Endothelial cell of umbilical vein (primary cell): Measurements from ENCODE around the gene CLEC6A. TPM values are rescaled to one million over a fixed set of nuclear protein-coding genes. Genes with fewer than 3 reads are reported as not detected.

Experiments used
- BruUV-seq: library from RNA; stranded (reverse); fragments of 400-500 nt; replicated peaks from 2 replicates; lab custom pipeline; 2021; lab: Mats Ljungman, UMichigan
- CTCF ChIA-PET: fragments of 300-600, 350-600 bp; sonication (Branson Sonifier 250); formaldehyde crosslinking; loops from one replicate; lab custom pipeline; 2021; ENCODE audit warnings: antibody characterized with exemption, inconsistent platforms; lab: Charles Lee
- POLR2A ChIA-PET: fragments of 300-600, 350-600 bp; sonication (Branson Sonifier 250); formaldehyde crosslinking; loops from one replicate; lab custom pipeline; 2021; ENCODE audit warnings: antibody characterized with exemption, inconsistent platforms; lab: Charles Lee
- DNase-seq: peaks from one replicate; pipeline ENCODE4 v3.0.0-alpha.2; 2011; ENCODE audit warnings: low read depth, low spot score
- FAIRE-seq: peaks from 2 replicates; lab custom pipeline; 2011; peaks lifted over from hg19 to GRCh38; lab: Jason Lieb, UNC
- H2AFZ ChIP-seq: 2 replicates; pipeline ENCODE4 v1.6.0; 2012; ENCODE audit warnings: low read depth, low read length, control low read depth, inconsistent platforms
- H3K27ac ChIP-seq: 2 replicates; pipeline ENCODE4 v1.5.1; 2011; ENCODE audit warnings: low read depth, mild to moderate bottlenecking, control low read depth, low read length, moderate library complexity; ENCODE audit not compliant: insufficient read depth
- H3K27me3 ChIP-seq, 2 experiments: 2 replicates each; pipeline versions ENCODE4 v1.6.0 to v1.6.1; 2011; ENCODE audit warnings: low read length in 2 of 2, mixed read lengths in 1 of 2; ENCODE audit not compliant: control insufficient read depth in 2 of 2, insufficient read depth in 2 of 2
- H3K36me3 ChIP-seq, 2 experiments: 2 replicates in 1 of 2; 3 replicates in 1 of 2; pipeline ENCODE4 v1.5.1; 2011; ENCODE audit warnings: low read length in 2 of 2, mild to moderate bottlenecking in 1 of 2, moderate library complexity in 1 of 2; ENCODE audit not compliant: control insufficient read depth in 2 of 2, insufficient read depth in 2 of 2; ENCODE audit errors: extremely low read depth in 1 of 2
- H3K4me1 ChIP-seq: 3 replicates; pipeline ENCODE4 v1.5.1; 2011; ENCODE audit warnings: mild to moderate bottlenecking, low read length; ENCODE audit not compliant: control insufficient read depth, insufficient read depth; ENCODE audit errors: extremely low read depth
- H3K4me2 ChIP-seq: 2 replicates; pipeline ENCODE4 v1.6.1; 2011; ENCODE audit warnings: low read length, control low read depth, mixed read lengths; ENCODE audit not compliant: insufficient read depth
- H3K4me3 ChIP-seq, 3 experiments: fragments of 200-600 bp in 1 of 3; sonication (generic), shearing (Covaris generic) in 1 of 3; replicated peaks in 1 of 3; 2 replicates each; pipeline ENCODE4 v1.5.1; 2011 to 2016; ENCODE audit warnings: control low read depth in 3 of 3, low read length in 3 of 3, mild to moderate bottlenecking in 2 of 3, inconsistent platforms in 1 of 3, low read depth in 1 of 3, moderate library complexity in 1 of 3; ENCODE audit not compliant: insufficient read depth in 1 of 3
- H3K79me2 ChIP-seq: 2 replicates; pipeline ENCODE4 v1.6.0; 2012; ENCODE audit warnings: low read length, inconsistent platforms; ENCODE audit not compliant: control insufficient read depth, insufficient read depth
- H3K9ac ChIP-seq: replicated peaks from 2 replicates; pipeline ENCODE3; 2011; ENCODE audit warnings: low read length, control low read depth; ENCODE audit not compliant: insufficient read depth; ENCODE audit errors: extremely low read depth
- H3K9me1 ChIP-seq: replicated peaks from 3 replicates; pipeline ENCODE4 v1.6.0; 2011; ENCODE audit warnings: mild to moderate bottlenecking, low read length; ENCODE audit not compliant: control insufficient read depth, insufficient read depth; ENCODE audit errors: extremely low read depth
- H3K9me3 ChIP-seq: replicated peaks from 2 replicates; pipeline ENCODE4 v1.5.1; 2012; ENCODE audit warnings: low read length, inconsistent platforms; ENCODE audit not compliant: control insufficient read depth, insufficient read depth
- H4K20me1 ChIP-seq: replicated peaks from 2 replicates; pipeline ENCODE3; 2011; ENCODE audit warnings: mild to moderate bottlenecking, low read length; ENCODE audit not compliant: control insufficient read depth, insufficient read depth; ENCODE audit errors: extremely low read depth
- FOS ChIP-seq: IDR thresholded peaks from 2 replicates; pipeline ENCODE4 v1.6.1; 2011; ENCODE audit warnings: mild to moderate bottlenecking, low read length, moderate library complexity, borderline replicate concordance; ENCODE audit not compliant: insufficient read depth
- GATA2 ChIP-seq: IDR thresholded peaks from 2 replicates; pipeline ENCODE4 v1.7.0; 2011; ENCODE audit warnings: low read depth, mild to moderate bottlenecking, moderate library complexity, mixed read lengths, low read length; ENCODE audit not compliant: insufficient read length, insufficient read depth
- JUN ChIP-seq: IDR thresholded peaks from 2 replicates; pipeline ENCODE4 v1.6.1; 2011; ENCODE audit warnings: borderline replicate concordance, low read depth; ENCODE audit not compliant: insufficient read length, insufficient read depth
- MYC ChIP-seq: IDR thresholded peaks from one replicate; pipeline ENCODE4 v1.6.1; 2011; ENCODE audit warnings: mild to moderate bottlenecking, low read depth, low read length
- POLR2AphosphoS5 ChIP-seq: IDR thresholded peaks from 2 replicates; pipeline ENCODE4 v1.6.1; 2012; ENCODE audit warnings: low read depth, mild to moderate bottlenecking, control low read depth, low read length, moderate library complexity; ENCODE audit not compliant: insufficient read depth
- dilution Hi-C: fragments of 300-500 bp; cut with MboI; formaldehyde crosslinking; loops from one replicate; pipeline ENCODE4 v1.15.0; 2019; ENCODE audit warnings: low sequenced_read_pairs; ENCODE audit not compliant: extremely low pct_ligation_motif_present
- intact Hi-C: fragments of 100-400 bp; cut with micrococcal nuclease; formaldehyde crosslinking; loops from one replicate; pipeline ENCODE4 v1.10.0; 2022
- polyA plus RNA-seq, 4 experiments: library from polyadenylated mRNA; depleted of rRNA in 3 of 4; stranded (reverse) in 3 of 4; unstranded in 1 of 4; fragments of >200 nt; gene quantifications; 2 replicates each; pipeline versions ENCODE4 v1.2.1 to v1.2.3, GENCODE V29; 2011 to 2012; ENCODE audit warnings: missing spikeins in 1 of 4
- total RNA-seq: library from RNA; stranded (reverse); gene quantifications from 2 replicates; pipeline ENCODE4 v1.2.3, GENCODE V29; 2021
- TF ChIP-seq, protein P1 (sequence below): IDR thresholded peaks from 2 replicates; pipeline ENCODE4 v1.6.1; 2011; ENCODE audit not compliant: insufficient read depth, insufficient read length
- TF ChIP-seq, protein P2 (sequence below), 2 donors: IDR thresholded peaks; 1 replicate in 1 of 2; 2 replicates in 1 of 2; pipeline ENCODE4 v1.5.1; 2011; ENCODE audit warnings: low read length in 2 of 2, mild to moderate bottlenecking in 2 of 2, moderate library complexity in 2 of 2, control low read depth in 1 of 2, inconsistent platforms in 1 of 2, low read depth in 1 of 2; ENCODE audit not compliant: insufficient read depth in 1 of 2; ENCODE audit errors: extremely low read depth in 1 of 2

The CLEC6A gene
- total and polyA plus RNA-seq, 2 donors (not counting 3 experiments of a cell fraction or from before 2014, with no cell fraction given), result not detected

DNA sequence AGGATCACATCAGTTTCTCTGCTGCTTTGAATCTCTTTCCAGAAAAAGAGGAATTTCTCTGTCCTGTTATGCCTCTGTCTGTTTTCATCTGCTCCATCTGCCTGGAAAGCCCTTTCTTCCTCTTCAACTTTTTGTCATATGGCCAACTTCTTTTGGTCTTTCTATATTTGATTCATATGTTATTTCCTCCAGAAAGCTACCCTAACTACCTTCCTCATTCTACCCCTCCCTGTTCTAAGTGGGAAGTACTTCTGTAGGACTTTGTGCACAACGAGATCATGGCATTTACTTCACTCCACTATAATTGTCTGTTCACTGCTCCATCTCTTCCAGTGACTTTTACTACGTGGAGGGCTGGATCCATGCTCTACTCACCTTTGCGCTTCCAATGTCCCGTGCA is 63.4 kb downstream of the CLEC6A start:
- no peaks in the 10 kb centered on the region for H3K9me1 ChIP-seq
- no peak overlapping the region for H3K9ac ChIP-seq
- ChIA-PET POLR2A (no interaction called here), CTCF (interaction anchor here (2.6 kb wide), 1 partner anchor 25 kb away, joined by 11 read pairs; no protein-coding TSS in a partner anchor)
- no peaks in the 10 kb centered on the region for H4K20me1 ChIP-seq
- no peaks in the 10 kb centered on the region for H3K9me3 ChIP-seq
- no peak overlapping the region for H3K4me3 ChIP-seq
- H3K4me1 ChIP-seq, result no peaks in the 10 kb centered on the region
- no peaks in the 10 kb centered on the region for H3K36me3 ChIP-seq
- FAIRE-seq, result no peak
- intact Hi-C loops (no loop called here), dilution Hi-C loops (no loop called here)
- H3K79me2 ChIP-seq, result no peaks in the 10 kb centered on the region
- peaks cover 0 to 8% of the 10 kb centered on the region in 2 experiments for H3K27me3 ChIP-seq
- H2AFZ ChIP-seq, result no peak overlapping the region
- no peak for DNase-seq
- H3K4me2 ChIP-seq, result no peak overlapping the region
- TF ChIP-seq POLR2AphosphoS5 (no peak), MYC (no peak), JUN (no peak), FOS (no peak), GATA2 (no peak)
- TF ChIP-seq, protein P1, sequence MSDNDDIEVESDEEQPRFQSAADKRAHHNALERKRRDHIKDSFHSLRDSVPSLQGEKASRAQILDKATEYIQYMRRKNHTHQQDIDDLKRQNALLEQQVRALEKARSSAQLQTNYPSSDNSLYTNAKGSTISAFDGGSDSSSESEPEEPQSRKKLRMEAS, result no peak
- TF ChIP-seq, protein P2, sequence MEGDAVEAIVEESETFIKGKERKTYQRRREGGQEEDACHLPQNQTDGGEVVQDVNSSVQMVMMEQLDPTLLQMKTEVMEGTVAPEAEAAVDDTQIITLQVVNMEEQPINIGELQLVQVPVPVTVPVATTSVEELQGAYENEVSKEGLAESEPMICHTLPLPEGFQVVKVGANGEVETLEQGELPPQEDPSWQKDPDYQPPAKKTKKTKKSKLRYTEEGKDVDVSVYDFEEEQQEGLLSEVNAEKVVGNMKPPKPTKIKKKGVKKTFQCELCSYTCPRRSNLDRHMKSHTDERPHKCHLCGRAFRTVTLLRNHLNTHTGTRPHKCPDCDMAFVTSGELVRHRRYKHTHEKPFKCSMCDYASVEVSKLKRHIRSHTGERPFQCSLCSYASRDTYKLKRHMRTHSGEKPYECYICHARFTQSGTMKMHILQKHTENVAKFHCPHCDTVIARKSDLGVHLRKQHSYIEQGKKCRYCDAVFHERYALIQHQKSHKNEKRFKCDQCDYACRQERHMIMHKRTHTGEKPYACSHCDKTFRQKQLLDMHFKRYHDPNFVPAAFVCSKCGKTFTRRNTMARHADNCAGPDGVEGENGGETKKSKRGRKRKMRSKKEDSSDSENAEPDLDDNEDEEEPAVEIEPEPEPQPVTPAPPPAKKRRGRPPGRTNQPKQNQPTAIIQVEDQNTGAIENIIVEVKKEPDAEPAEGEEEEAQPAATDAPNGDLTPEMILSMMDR (IDR thresholded peaks at IDR 0.05; ENCODE audit: extremely low read depth in 1 of 2, insufficient read depth in 1 of 2, low read depth in 1 of 2, low read length in 2 of 2), result no peak
- no TSS peak for BruUV-seq
- H3K27ac ChIP-seq, result no peak overlapping the region
